IMR-90 (cell line): ENCODE measurements around the gene CDRT15. TPM values are rescaled to one million over a fixed set of nuclear protein-coding genes. Genes with fewer than 3 reads are reported as not detected.

Source experiments
- ATAC-seq: fragments of 200-7000 bp; cut with Tn5 transposase; 2 replicates; pipeline ENCODE4 v1.9.1; 2020; ENCODE audit warnings: low read depth, mild to moderate bottlenecking, moderate library complexity
- BruUV-seq: library from RNA; stranded (reverse); fragments of 400-500 nt; replicated peaks from 2 replicates; lab custom pipeline; 2021; lab: Mats Ljungman, UMichigan
- CTCF ChIA-PET: fragments of 300-600 bp; formaldehyde crosslinking; extraction: SDS; loops from one replicate; lab custom pipeline; 2021; ENCODE audit warnings: antibody characterized with exemption; lab: Yijun Ruan, JAX
- POLR2A ChIA-PET: fragments of 300-600 bp; sonication (Branson Sonifier 250); formaldehyde crosslinking; loops from one replicate; lab custom pipeline; 2022; ENCODE audit warnings: antibody characterized with exemption; ENCODE audit not compliant: unreplicated experiment; lab: Charles Lee
- DNase-seq: peaks from one replicate; pipeline ENCODE4 v3.0.0; 2013
- H2AFZ ChIP-seq: replicated peaks from 2 replicates; pipeline ENCODE3; 2013; ENCODE audit warnings: low read length, mild to moderate bottlenecking; ENCODE audit not compliant: poor library complexity
- H2AK5ac ChIP-seq: 2 replicates; pipeline ENCODE4 v1.6.1; 2013; ENCODE audit warnings: low read depth, low read length, inconsistent platforms
- H2AK9ac ChIP-seq: replicated peaks from 2 replicates; pipeline ENCODE3; 2013; ENCODE audit warnings: mild to moderate bottlenecking, low read depth, low read length, moderate library complexity; ENCODE audit not compliant: poor library complexity
- H2BK120ac ChIP-seq: 2 replicates; pipeline ENCODE4 v1.6.1; 2013; ENCODE audit warnings: low read depth, low read length, inconsistent platforms
- H2BK15ac ChIP-seq: 3 replicates; pipeline ENCODE4 v1.6.1; 2013; ENCODE audit warnings: low read depth, low read length, inconsistent platforms
- H2BK20ac ChIP-seq: 2 replicates; pipeline ENCODE4 v1.6.1; 2013; ENCODE audit warnings: low read depth, mild to moderate bottlenecking, inconsistent platforms, low read length, moderate library complexity
- H2BK5ac ChIP-seq: 2 replicates; pipeline ENCODE4 v1.6.1; 2013; ENCODE audit warnings: mild to moderate bottlenecking, low read depth, low read length, inconsistent platforms; ENCODE audit not compliant: poor library complexity, severe bottlenecking
- H3K14ac ChIP-seq: replicated peaks from 2 replicates; pipeline ENCODE4 v1.6.1; 2013; ENCODE audit warnings: low read depth, low read length, inconsistent platforms
- H3K18ac ChIP-seq: 2 replicates; pipeline ENCODE4 v1.6.1; 2013; ENCODE audit warnings: low read depth, low read length, control low read depth
- H3K23ac ChIP-seq: 2 replicates; pipeline ENCODE4 v1.6.1; 2013; ENCODE audit warnings: low read depth, low read length, inconsistent platforms
- H3K27ac ChIP-seq: 2 replicates; pipeline ENCODE4 v1.5.1; 2013; ENCODE audit warnings: mild to moderate bottlenecking, control low read depth, low read length; ENCODE audit not compliant: insufficient read depth
- H3K27me3 ChIP-seq: 2 replicates; pipeline ENCODE4 v1.6.1; 2013; ENCODE audit warnings: low read length; ENCODE audit not compliant: control insufficient read depth, insufficient read depth
- H3K36me3 ChIP-seq: 2 replicates; pipeline ENCODE4 v1.6.1; 2013; ENCODE audit warnings: low read length, mixed read lengths; ENCODE audit not compliant: control insufficient read depth, insufficient read depth
- H3K4ac ChIP-seq: 2 replicates; pipeline ENCODE4 v1.6.1; 2013; ENCODE audit warnings: low read depth, low read length, inconsistent platforms
- H3K4me1 ChIP-seq: 2 replicates; pipeline ENCODE4 v1.6.1; 2013; ENCODE audit warnings: low read length, mixed read lengths; ENCODE audit not compliant: control insufficient read depth, insufficient read depth
- H3K4me2 ChIP-seq: 2 replicates; pipeline ENCODE4 v1.6.1; 2013; ENCODE audit warnings: low read depth, mild to moderate bottlenecking, control low read depth, low read length, moderate library complexity
- H3K4me3 ChIP-seq: 2 replicates; pipeline ENCODE4 v1.5.1; 2013; ENCODE audit warnings: low read depth, mild to moderate bottlenecking, control low read depth, low read length, moderate library complexity; ENCODE audit not compliant: insufficient read depth
- H3K56ac ChIP-seq: 2 replicates; pipeline ENCODE4 v1.6.1; 2013; ENCODE audit warnings: low read length, inconsistent platforms; ENCODE audit not compliant: insufficient read depth; ENCODE audit errors: extremely low read depth
- H3K79me1 ChIP-seq, 2 experiments: 2 replicates each; pipeline ENCODE4 v1.6.1; 2013; ENCODE audit warnings: low read length in 2 of 2, inconsistent platforms in 1 of 2, low read depth in 1 of 2
- H3K9ac ChIP-seq: 2 replicates; pipeline ENCODE4 v1.6.1; 2013; ENCODE audit warnings: low read depth, low read length, control low read depth
- H3K9me1 ChIP-seq: 2 replicates; pipeline ENCODE4 v1.6.1; 2013; ENCODE audit warnings: low read length, inconsistent platforms; ENCODE audit not compliant: insufficient read depth
- H3K9me3 ChIP-seq: 2 replicates; pipeline ENCODE4 v1.6.1; 2013; ENCODE audit warnings: low read length; ENCODE audit not compliant: control insufficient read depth, insufficient read depth
- H4K20me1 ChIP-seq: 2 replicates; pipeline ENCODE4 v1.6.1; 2013; ENCODE audit warnings: low read length, inconsistent platforms; ENCODE audit not compliant: insufficient read depth
- H4K5ac ChIP-seq: 2 replicates; pipeline ENCODE4 v1.6.1; 2013; ENCODE audit warnings: mild to moderate bottlenecking, low read depth, low read length, control low read depth
- H4K8ac ChIP-seq, 2 experiments: 2 replicates each; pipeline ENCODE4 v1.6.1; 2013; ENCODE audit warnings: low read depth in 2 of 2, low read length in 2 of 2, control low read depth in 1 of 2, inconsistent platforms in 1 of 2
- H4K91ac ChIP-seq: 2 replicates; pipeline ENCODE4 v1.6.1; 2013; ENCODE audit warnings: low read depth, low read length, inconsistent platforms; ENCODE audit not compliant: insufficient read depth
- BHLHE40 ChIP-seq: fragments of 150-350 bp; IDR thresholded peaks from 2 replicates; pipeline ENCODE4 v1.6.1; 2016; ENCODE audit warnings: mild to moderate bottlenecking, low read depth, low read length
- CHD1 ChIP-seq: IDR thresholded peaks from 2 replicates; pipeline ENCODE4 v1.6.1; 2012; ENCODE audit warnings: low read depth, low read length, improper control_type of control experiment
- FOS ChIP-seq: fragments of 150-350 bp; IDR thresholded peaks from 2 replicates; pipeline ENCODE4 v1.6.1; 2016; ENCODE audit warnings: low read depth, low read length
- MAFK ChIP-seq: IDR thresholded peaks from 2 replicates; pipeline ENCODE4 v1.6.1; 2012; ENCODE audit warnings: low read depth, low read length, improper control_type of control experiment
- MAZ ChIP-seq: IDR thresholded peaks from 2 replicates; pipeline ENCODE4 v1.6.1; 2012; ENCODE audit warnings: low read depth, mild to moderate bottlenecking, low read length, improper control_type of control experiment, moderate library complexity, borderline replicate concordance
- MXI1 ChIP-seq: IDR thresholded peaks from 2 replicates; pipeline ENCODE4 v1.6.1; 2012; ENCODE audit warnings: low read depth, mild to moderate bottlenecking, low read length, moderate library complexity, borderline replicate concordance
- NFE2L2 ChIP-seq: fragments of 150-350 bp; IDR thresholded peaks from 2 replicates; pipeline ENCODE4 v1.6.1; 2016; ENCODE audit warnings: low read depth, mild to moderate bottlenecking, low read length
- POLR2A ChIP-seq: IDR thresholded peaks from 2 replicates; pipeline ENCODE4 v1.6.1; 2012; ENCODE audit warnings: mild to moderate bottlenecking, low read depth, low read length
- RAD21 ChIP-seq: IDR thresholded peaks from 2 replicates; pipeline ENCODE4 v1.6.1; 2012; ENCODE audit warnings: low read length, improper control_type of control experiment
- RCOR1 ChIP-seq: IDR thresholded peaks from 2 replicates; pipeline ENCODE4 v1.6.1; 2012; ENCODE audit warnings: mild to moderate bottlenecking, low read length, improper control_type of control experiment; ENCODE audit not compliant: insufficient replicate concordance
- RFX5 ChIP-seq: IDR thresholded peaks from 2 replicates; pipeline ENCODE4 v1.8.0; 2012; ENCODE audit warnings: low read depth, mild to moderate bottlenecking, low read length, moderate library complexity
- SMC3 ChIP-seq: fragments of 150-350 bp; IDR thresholded peaks from 2 replicates; pipeline ENCODE4 v1.6.1; 2016; ENCODE audit warnings: low read depth, mild to moderate bottlenecking, antibody characterized with exemption, low read length, moderate library complexity
- WGBS, 2 experiments: methylation state at CpG; one replicate each; pipeline versions ENCODE4 v1.1.5 to v1.1.7; 2013; ENCODE audit warnings: missing lambda C conversion rate in 2 of 2; ENCODE audit not compliant: insufficient read length in 1 of 2; ENCODE audit errors: extremely low coverage in 2 of 2; 5-methylcytosine and 5-hydroxymethylcytosine counted together
- dilution Hi-C: fragments of 300-500 bp; cut with HindIII; formaldehyde crosslinking; loops from one replicate; pipeline ENCODE4 v1.14.3; 2018; ENCODE audit warnings: low sequenced_read_pairs; ENCODE audit not compliant: unreplicated experiment
- in situ Hi-C: fragments of 300-500 bp; cut with MboI; formaldehyde crosslinking; loops from 3 replicates; pipeline ENCODE4 v1.14.3; 2019; ENCODE audit warnings: low sequenced_read_pairs, inconsistent platforms, mixed read lengths
- intact Hi-C: fragments of 100-400 bp; cut with micrococcal nuclease; formaldehyde crosslinking; loops from 2 replicates; pipeline ENCODE4 v1.10.0; 2022
- polyA plus RNA-seq, 3 experiments: library from polyadenylated mRNA; depleted of rRNA; stranded (reverse); fragments of >200 nt; gene quantifications; 2 replicates each; pipeline ENCODE4 v1.2.3, GENCODE V29; 2012; ENCODE audit warnings: low replicate concordance in 1 of 3
- total RNA-seq: library from RNA; depleted of rRNA; stranded (reverse); fragments of >200 nt; gene quantifications from 2 replicates; pipeline ENCODE4 v1.2.3, GENCODE V29; 2012
- TF ChIP-seq, protein P1 (sequence below): fragments of 150-350 bp; IDR thresholded peaks from 2 replicates; pipeline ENCODE4 v1.6.1; 2017; ENCODE audit warnings: mild to moderate bottlenecking, antibody characterized with exemption, low read length, low read depth
- TF ChIP-seq, protein P2 (sequence below): fragments of 150-350 bp; IDR thresholded peaks from 2 replicates; pipeline ENCODE4 v1.6.1; 2016; ENCODE audit warnings: low read depth, mild to moderate bottlenecking, low read length, moderate library complexity, borderline replicate concordance
- TF ChIP-seq, protein P3 (sequence below): conservative IDR thresholded peaks from 2 replicates; pipeline ENCODE4 v1.5.1; 2012; ENCODE audit warnings: mild to moderate bottlenecking, low read depth, low read length, improper control_type of control experiment

Gene CDRT15
- total and polyA plus RNA-seq, 2 of the 4 experiments (the other 2 are of a cell fraction): not detected

DNA sequence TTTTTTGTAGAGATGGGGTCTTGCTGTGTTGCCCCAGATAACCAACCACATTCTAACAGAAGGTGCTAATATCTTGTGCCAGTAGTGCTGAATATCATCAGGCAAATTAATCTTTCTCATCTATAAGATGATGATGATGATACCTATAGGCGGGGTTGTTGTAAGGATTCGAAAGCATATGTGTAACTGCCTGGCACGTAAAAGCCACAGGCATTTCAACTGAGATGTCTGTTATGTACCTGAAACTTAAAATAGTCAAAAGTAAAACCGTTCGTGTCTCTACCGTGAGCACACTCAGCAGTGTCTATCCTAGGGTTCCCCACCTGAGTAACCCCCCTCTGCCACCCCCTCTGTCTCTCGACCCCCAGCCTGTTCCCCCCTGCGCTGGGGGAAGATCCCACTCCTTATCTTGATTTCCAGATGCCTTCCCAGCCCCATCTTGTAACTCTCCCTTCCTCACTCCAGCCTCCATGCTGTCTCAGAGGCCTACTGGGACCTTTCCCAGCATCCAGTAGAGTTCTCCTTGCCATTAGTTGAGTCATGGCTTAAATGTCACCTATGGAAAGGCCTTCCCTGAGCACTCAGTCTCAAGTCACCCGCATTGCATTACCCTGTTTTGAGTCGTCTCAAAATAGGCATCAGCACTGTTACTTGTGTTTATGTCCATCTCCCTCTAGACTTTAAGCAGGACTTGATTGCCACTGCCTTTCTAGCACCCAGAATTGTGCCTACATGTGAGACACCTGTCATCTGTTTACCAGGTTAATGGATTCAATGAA lies 34.1 kb downstream of the CDRT15 start:
- POLR2A ChIA-PET: no interaction called here
- no peak overlapping the region for H3K4me3 ChIP-seq
- H4K20me1 ChIP-seq: no peaks in the 10 kb centered on the region
- no TSS peak for BruUV-seq
- H3K27ac ChIP-seq: no peak overlapping the region
- H3K23ac ChIP-seq: no peak overlapping the region
- no peaks in the 10 kb centered on the region for H3K27me3 ChIP-seq
- intact Hi-C loops (loop anchor here (5.0 kb wide), 1 partner anchor 600 kb away; the partner anchor contains the start of gene HS3ST3A1), dilution Hi-C loops (no loop called here), in situ Hi-C loops (no loop called here)
- no peak for DNase-seq
- H2AK9ac ChIP-seq: no peak overlapping the region
- H2BK20ac ChIP-seq: no peak overlapping the region
- H2AK5ac ChIP-seq: no peak overlapping the region
- no peak overlapping the region for H3K18ac ChIP-seq
- no peak overlapping the region for H3K4ac ChIP-seq
- peaks cover 3% of the 10 kb centered on the region for H3K36me3 ChIP-seq
- H2BK15ac ChIP-seq: no peak overlapping the region
- H4K5ac ChIP-seq: no peak overlapping the region
- no peak overlapping the region for H2AFZ ChIP-seq
- H4K91ac ChIP-seq: no peak overlapping the region
- no peak overlapping the region for H3K9ac ChIP-seq
- H2BK120ac ChIP-seq: no peak overlapping the region
- no CpG with 5 or more reads among the region's 10 CpGs for WGBS, 2 experiments
- H3K9me3 ChIP-seq: no peaks in the 10 kb centered on the region
- H2BK5ac ChIP-seq: no peak overlapping the region
- H3K79me1 ChIP-seq: no peaks in the 10 kb centered on the region; a peak in 1 of 4 replicates
- H3K4me1 ChIP-seq: no peaks in the 10 kb centered on the region
- no peak overlapping the region for H3K4me2 ChIP-seq
- H3K14ac ChIP-seq: no peak overlapping the region
- no peak overlapping the region for H4K8ac ChIP-seq
- peaks cover 6% of the 10 kb centered on the region; the same call in 1 of the 2 replicates for H3K9me1 ChIP-seq
- H3K56ac ChIP-seq: no peak overlapping the region
- CTCF ChIA-PET: interaction anchor here (1.0 kb wide), 1 partner anchor 969 kb away, joined by 3 read pairs; no protein-coding TSS in a partner anchor
- no peak for ATAC-seq
- TF ChIP-seq MAZ (no peak), CHD1 (no peak), RCOR1 (no peak), MXI1 (no peak), RFX5 (no peak), NFE2L2 (no peak), SMC3 (no peak), FOS (no peak), MAFK (no peak), POLR2A (no peak), BHLHE40 (no peak), RAD21 (no peak)
- TF ChIP-seq, protein P1, sequence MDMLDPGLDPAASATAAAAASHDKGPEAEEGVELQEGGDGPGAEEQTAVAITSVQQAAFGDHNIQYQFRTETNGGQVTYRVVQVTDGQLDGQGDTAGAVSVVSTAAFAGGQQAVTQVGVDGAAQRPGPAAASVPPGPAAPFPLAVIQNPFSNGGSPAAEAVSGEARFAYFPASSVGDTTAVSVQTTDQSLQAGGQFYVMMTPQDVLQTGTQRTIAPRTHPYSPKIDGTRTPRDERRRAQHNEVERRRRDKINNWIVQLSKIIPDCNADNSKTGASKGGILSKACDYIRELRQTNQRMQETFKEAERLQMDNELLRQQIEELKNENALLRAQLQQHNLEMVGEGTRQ: no peak
- TF ChIP-seq, protein P2, sequence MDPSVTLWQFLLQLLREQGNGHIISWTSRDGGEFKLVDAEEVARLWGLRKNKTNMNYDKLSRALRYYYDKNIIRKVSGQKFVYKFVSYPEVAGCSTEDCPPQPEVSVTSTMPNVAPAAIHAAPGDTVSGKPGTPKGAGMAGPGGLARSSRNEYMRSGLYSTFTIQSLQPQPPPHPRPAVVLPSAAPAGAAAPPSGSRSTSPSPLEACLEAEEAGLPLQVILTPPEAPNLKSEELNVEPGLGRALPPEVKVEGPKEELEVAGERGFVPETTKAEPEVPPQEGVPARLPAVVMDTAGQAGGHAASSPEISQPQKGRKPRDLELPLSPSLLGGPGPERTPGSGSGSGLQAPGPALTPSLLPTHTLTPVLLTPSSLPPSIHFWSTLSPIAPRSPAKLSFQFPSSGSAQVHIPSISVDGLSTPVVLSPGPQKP: no peak
- TF ChIP-seq, protein P3, sequence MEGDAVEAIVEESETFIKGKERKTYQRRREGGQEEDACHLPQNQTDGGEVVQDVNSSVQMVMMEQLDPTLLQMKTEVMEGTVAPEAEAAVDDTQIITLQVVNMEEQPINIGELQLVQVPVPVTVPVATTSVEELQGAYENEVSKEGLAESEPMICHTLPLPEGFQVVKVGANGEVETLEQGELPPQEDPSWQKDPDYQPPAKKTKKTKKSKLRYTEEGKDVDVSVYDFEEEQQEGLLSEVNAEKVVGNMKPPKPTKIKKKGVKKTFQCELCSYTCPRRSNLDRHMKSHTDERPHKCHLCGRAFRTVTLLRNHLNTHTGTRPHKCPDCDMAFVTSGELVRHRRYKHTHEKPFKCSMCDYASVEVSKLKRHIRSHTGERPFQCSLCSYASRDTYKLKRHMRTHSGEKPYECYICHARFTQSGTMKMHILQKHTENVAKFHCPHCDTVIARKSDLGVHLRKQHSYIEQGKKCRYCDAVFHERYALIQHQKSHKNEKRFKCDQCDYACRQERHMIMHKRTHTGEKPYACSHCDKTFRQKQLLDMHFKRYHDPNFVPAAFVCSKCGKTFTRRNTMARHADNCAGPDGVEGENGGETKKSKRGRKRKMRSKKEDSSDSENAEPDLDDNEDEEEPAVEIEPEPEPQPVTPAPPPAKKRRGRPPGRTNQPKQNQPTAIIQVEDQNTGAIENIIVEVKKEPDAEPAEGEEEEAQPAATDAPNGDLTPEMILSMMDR: no peak
